NCI-H187 (cell line): ENCODE measurements around the gene IFITM2.
"Not testable (repeated sequence)": the region's sequence is repeated elsewhere in the genome, so short reads cannot be mapped to it uniquely, and the experiment has no call there.

Experiments
- DNase-seq, 2 experiments: peaks; one replicate each; lab custom pipeline; 2025; lab: John Stamatoyannopoulos, UW

IFITM2 gene

GRCh38 chr11:325796-326591, 18.4 kb downstream of the IFITM2 start:
- DNase-seq, result no peak

- no peak for DNase-seq
Measured at GRCh38 chr11:326592-326841, 18.9 kb downstream of the IFITM2 start.

GRCh38 chr11:326842-327580, 19.4 kb downstream of the IFITM2 start:
- no peak for DNase-seq

GRCh38 chr11:327581-327923, 19.9 kb downstream of the IFITM2 start:
- no peak for DNase-seq

- no peak for DNase-seq
Measured at GRCh38 chr11:328012-328411, 20.4 kb downstream of the IFITM2 start.

GRCh38 chr11:328516-329100, 21.0 kb downstream of the IFITM2 start:
- DNase-seq, result not testable (repeated sequence)

GRCh38 chr11:329886-330253, 22.3 kb downstream of the IFITM2 start:
- DNase-seq, result no peak

GRCh38 chr11:330307-330693, 22.7 kb downstream of the IFITM2 start:
- no peak for DNase-seq

- DNase-seq, result no peak
Measured at GRCh38 chr11:330694-331357, 23.2 kb downstream of the IFITM2 start.

GRCh38 chr11:331358-332060, 23.9 kb downstream of the IFITM2 start:
- DNase-seq, result no peak

GRCh38 chr11:332651-333480, 25.2 kb downstream of the IFITM2 start:
- no peak for DNase-seq

GRCh38 chr11:333616-334263, 26.1 kb downstream of the IFITM2 start:
- not testable (repeated sequence) for DNase-seq

GRCh38 chr11:334264-334994, 26.8 kb downstream of the IFITM2 start:
- DNase-seq, result peak in 1 of 2 experiments; percentile 17

GRCh38 chr11:335779-336658, 28.4 kb downstream of the IFITM2 start:
- no peak for DNase-seq

GRCh38 chr11:336659-337198, 29.1 kb downstream of the IFITM2 start:
- DNase-seq, result no peak

GRCh38 chr11:337711-338110, 30.1 kb downstream of the IFITM2 start:
- no peak for DNase-seq

- DNase-seq, result no peak
Measured at GRCh38 chr11:339963-340362, 32.3 kb downstream of the IFITM2 start.

- no peak for DNase-seq
Measured at GRCh38 chr11:340539-341512, 33.2 kb downstream of the IFITM2 start.
